GM21381 (cell line): ENCODE measurements around the gene MMEL1.

ENCODE experiments used
- ATAC-seq: cut with Tn5 transposase; IDR thresholded peaks from one replicate; pipeline ENCODE4 v1.9.1; 2021; ENCODE audit warnings: mild to moderate bottlenecking, moderate library complexity; ENCODE audit not compliant: unreplicated experiment

MMEL1 gene

GRCh38 chr1:2606881-2607621 is 25.8 kb downstream of the MMEL1 start:
- ATAC-seq = no peak

GRCh38 chr1:2606396-2606880 is 26.4 kb downstream of the MMEL1 start:
- ATAC-seq = no peak

GRCh38 chr1:2605509-2606395 is 27.1 kb downstream of the MMEL1 start:
- ATAC-seq = no peak

- ATAC-seq = no peak
Observed at GRCh38 chr1:2604844-2605508, 27.8 kb downstream of the MMEL1 start.

- ATAC-seq = no peak
Observed at GRCh38 chr1:2604156-2604843, 28.5 kb downstream of the MMEL1 start.

- ATAC-seq = no peak
Observed at GRCh38 chr1:2603521-2604155, 29.2 kb downstream of the MMEL1 start.

GRCh38 chr1:2602866-2603520 is 29.8 kb downstream of the MMEL1 start:
- ATAC-seq = no peak

- ATAC-seq = no peak
Observed at GRCh38 chr1:2602311-2602835, 30.4 kb downstream of the MMEL1 start.

GRCh38 chr1:2601721-2602303 is 31.0 kb downstream of the MMEL1 start:
- ATAC-seq = no peak

GRCh38 chr1:2598329-2598931 is 34.4 kb downstream of the MMEL1 start:
- no peak for ATAC-seq

- ATAC-seq = no peak
Observed at GRCh38 chr1:2597441-2598328, 35.1 kb downstream of the MMEL1 start.

GRCh38 chr1:2596530-2597333 is 36.1 kb downstream of the MMEL1 start:
- no peak for ATAC-seq

- no peak for ATAC-seq
Observed at GRCh38 chr1:2595812-2596529, 36.8 kb downstream of the MMEL1 start.

GRCh38 chr1:2595261-2595811 is 37.5 kb downstream of the MMEL1 start:
- ATAC-seq = no peak

- ATAC-seq = no peak
Observed at GRCh38 chr1:2594641-2595131, 38.1 kb downstream of the MMEL1 start.
